Prostate gland (tissue), 2 donors: Measurements from ENCODE around the gene FASTKD3.

Source experiments
- CTCF ChIP-seq, 4 experiments: fragments of 200-600 bp in 2 of 4; fragments of 450-650 bp in 2 of 4; sonication (generic) in 2 of 4; IDR thresholded peaks; 1 replicate in 3 of 4; 2 replicates in 1 of 4; pipeline ENCODE4 v1.5.1; 2016 to 2019; ENCODE audit warnings: antibody characterized with exemption in 4 of 4, mild to moderate bottlenecking in 2 of 4, moderate library complexity in 2 of 4
- POLR2A ChIP-seq: fragments of 450-650 bp; IDR thresholded peaks from one replicate; pipeline ENCODE4 v1.6.1; 2016; ENCODE audit warnings: antibody characterized with exemption, mild to moderate bottlenecking
- POLR2AphosphoS5 ChIP-seq: sonication (generic); formaldehyde crosslinking; IDR thresholded peaks from one replicate; pipeline ENCODE4 v1.6.1; 2017; ENCODE audit warnings: antibody characterized with exemption

GRCh38 chr5:7872517-7873130 lies 3.8 kb upstream of the FASTKD3 start:
- TF ChIP-seq POLR2A (no peak), CTCF (IDR thresholded peaks at IDR 0.05) (no peak), POLR2AphosphoS5 (no peak)
